ENCODE results near the gene POFUT2.
A peak's percentile ranks its signal among the peaks of the same experiment; 100 is the strongest.

Gene POFUT2, protein sequence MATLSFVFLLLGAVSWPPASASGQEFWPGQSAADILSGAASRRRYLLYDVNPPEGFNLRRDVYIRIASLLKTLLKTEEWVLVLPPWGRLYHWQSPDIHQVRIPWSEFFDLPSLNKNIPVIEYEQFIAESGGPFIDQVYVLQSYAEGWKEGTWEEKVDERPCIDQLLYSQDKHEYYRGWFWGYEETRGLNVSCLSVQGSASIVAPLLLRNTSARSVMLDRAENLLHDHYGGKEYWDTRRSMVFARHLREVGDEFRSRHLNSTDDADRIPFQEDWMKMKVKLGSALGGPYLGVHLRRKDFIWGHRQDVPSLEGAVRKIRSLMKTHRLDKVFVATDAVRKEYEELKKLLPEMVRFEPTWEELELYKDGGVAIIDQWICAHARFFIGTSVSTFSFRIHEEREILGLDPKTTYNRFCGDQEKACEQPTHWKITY

GRCh38 chr21:45287438-45288391 is at the start of gene POFUT2:
Gene POFUT2, minus strand, starts transcription at chr21:45287895. Its CDS starts 24 bp downstream, at chr21:45287871.
- DNase-seq (ENCODE audit: low read depth in 2 of 2), result peak; percentile 86 to 88

DNA sequence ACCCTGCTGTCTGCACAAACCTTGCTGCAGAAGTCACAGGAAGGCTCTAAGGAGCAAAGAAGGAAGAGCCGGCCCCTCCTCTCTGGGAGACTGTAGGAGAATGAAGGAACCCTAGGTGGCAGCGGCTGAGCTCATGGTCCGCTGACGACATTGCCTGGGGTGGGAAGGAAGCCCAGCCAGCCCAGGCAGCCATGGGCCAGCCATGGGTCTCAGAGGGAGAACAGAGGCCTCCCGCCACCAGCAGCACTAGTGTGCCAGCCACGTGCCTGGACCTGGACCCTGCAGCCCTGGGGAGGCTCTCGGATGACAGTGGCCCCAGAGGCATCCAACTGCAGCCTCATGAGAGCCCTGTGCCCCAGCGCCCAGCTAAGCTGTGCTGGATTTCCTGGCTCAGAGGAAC is 49.2 kb upstream of the POFUT2 start:
- no peak for DNase-seq (ENCODE audit: low read depth in 2 of 2)

DNA sequence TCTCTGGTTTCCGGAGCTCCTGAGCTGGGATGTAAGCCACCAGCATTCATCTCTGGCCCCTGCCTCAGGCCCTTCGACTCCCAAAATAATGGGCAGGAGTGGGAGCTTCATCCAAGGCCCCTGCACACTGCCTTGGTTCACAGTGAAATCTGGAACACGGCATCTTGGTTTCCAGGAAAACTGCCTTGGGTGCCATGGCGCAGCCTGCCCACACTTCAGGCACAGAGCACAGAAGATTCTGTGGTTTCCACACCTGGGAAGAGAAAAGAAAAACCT is 48.8 kb upstream of the POFUT2 start:
- DNase-seq (ENCODE audit: low read depth in 2 of 2), result no peak

DNA sequence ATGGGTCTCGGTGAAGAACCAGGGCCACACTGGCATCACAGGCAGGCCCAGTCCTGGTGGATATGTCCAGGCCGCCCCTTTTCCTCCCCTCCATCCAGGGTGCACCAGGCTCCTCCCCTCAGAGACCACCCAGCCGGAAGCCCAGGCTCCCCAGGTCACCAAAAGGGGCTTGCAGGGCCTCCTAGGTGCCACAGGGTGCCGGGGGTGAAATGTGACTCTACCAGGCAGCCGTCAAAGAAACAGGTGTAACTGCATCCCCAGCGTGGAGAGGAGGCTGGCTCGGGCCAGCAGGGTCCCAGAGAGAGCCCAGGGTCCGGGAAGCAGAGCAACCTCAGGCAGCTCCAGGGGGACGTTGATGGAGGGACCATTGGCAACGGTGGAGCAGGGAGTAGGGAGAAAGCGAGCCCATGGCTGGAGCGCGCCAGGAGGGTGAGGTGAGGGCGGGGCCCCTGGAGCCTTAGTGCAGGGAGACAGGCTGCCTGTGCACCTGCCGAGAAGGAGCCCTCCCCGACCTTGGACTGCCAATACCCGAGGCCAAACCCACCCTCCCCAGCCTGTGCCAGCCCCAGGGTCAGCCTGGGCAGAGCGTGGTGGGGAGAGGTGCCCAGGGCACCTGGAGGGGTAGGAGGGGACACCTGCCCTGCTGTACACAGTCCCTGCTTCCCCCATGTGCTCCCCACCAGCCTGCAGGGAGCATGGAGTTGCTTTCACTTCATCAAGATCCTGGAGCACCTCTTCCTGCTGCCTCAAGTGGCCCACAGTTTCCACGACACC is 48.3 kb upstream of the POFUT2 start:
- DNase-seq (ENCODE audit: low read depth in 2 of 2), result no peak

- DNase-seq (ENCODE audit: low read depth in 2 of 2), result no peak
Measured at GRCh38 chr21:45335151-45335760, 47.6 kb upstream of the POFUT2 start.

DNA sequence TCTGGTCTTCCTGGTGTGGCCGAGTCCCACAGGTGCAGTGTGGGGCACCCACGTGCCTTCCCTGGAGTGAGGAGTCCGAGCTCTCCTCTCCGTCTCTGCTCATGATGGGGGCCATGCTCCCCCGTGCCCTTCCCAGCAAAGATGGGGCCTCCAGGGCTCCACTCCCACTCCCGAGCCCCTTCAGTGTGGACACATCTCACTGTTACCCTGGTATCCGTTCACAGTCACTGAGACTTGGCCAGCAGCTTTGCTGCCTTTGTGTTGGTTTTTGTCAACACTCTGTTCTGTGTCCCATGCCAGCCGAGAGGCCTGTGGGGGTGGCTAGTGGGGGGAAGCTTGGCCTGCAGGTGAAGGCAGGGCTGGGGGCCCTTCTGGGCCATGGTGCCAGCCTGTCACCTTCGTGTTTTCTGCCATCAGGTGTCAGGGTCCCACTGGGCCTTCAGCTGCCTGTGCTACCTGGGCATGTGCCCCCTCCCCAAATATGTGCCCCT is 46.9 kb upstream of the POFUT2 start:
- no peak for DNase-seq (ENCODE audit: low read depth in 2 of 2)

GRCh38 chr21:45334134-45334533 is 46.4 kb upstream of the POFUT2 start:
- DNase-seq (ENCODE audit: low read depth in 2 of 2), result no peak

- DNase-seq (ENCODE audit: low read depth in 2 of 2), result peak in 1 of 2 experiments; percentile 46
Measured at GRCh38 chr21:45333583-45334121, 46.0 kb upstream of the POFUT2 start.

GRCh38 chr21:45332981-45333582 is 45.4 kb upstream of the POFUT2 start:
- DNase-seq (ENCODE audit: low read depth in 2 of 2), result no peak

DNA sequence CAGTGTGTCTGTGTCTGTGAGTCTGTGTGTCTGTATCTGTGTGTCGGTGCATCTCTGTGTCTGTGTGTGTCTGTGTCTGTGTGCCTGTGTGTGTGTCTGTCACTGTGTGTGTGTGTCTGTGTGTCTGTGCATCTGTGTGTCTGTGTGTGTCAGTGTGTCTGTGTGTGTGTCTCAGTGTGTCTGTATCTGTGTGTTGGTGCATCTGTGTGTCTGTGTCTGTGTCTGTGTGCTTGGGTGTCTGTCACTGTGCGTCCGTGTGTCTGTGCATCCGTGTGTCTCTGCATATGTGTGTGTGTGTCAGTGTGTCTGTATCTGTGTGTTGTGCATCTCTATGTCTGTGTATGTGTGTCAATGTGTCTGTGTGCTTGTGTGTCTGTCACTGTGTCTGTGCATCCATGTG is 44.7 kb upstream of the POFUT2 start:
- DNase-seq (ENCODE audit: low read depth in 2 of 2), result no peak

DNA sequence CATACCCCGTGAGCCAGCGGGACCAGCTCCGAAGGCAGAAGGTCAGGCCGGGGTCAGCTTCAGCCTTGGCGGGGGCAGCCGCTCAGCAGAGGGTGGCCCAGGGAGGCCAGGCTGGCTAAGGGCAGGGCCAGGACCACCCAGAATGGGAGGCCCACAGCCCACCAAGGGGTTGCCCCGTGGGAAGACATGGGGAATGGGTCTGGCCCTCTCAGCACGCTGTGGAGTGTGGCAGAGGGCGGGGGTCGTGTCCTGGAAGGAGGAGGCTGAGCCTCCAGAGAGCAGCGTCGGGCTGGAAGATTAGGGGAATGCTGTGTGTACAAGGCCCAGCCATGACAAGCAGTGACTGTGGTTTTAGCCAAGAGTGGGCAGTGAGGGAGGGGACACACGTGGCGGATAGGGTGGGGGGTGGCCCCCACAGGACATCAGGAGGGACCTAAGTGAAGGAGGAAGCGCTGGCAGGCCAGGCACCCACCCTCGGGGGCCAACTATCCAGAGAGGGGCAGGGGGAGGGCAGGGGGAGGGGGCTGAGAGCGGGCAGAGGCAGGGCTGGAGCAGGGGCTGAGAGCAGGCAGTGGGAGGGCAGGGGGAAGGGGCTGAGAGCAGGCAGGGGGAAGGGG is 43.9 kb upstream of the POFUT2 start:
- no peak for DNase-seq (ENCODE audit: low read depth in 2 of 2)

DNA sequence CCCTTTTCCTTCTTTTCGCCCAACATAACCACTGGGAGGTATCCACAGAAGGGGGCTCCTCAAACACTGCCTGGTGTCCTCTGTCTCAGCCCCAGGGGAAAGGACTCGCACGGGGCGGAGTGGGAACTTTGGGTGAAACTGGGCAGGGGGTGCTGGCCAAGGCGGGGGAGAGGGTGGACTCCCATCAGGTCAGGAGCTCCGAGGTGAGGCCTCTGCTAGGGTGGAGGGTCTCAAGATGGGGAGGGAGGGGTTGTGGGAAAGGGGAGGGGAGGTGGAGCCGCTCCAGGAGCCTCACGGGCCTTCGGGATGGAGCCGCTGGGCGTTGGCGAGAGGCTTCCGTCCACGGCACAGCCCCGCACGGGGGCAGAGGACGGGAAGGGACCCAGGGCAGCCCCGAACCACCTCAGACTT is 43.2 kb upstream of the POFUT2 start:
- DNase-seq (ENCODE audit: low read depth in 2 of 2), result no peak

GRCh38 chr21:45330075-45330781 is 42.5 kb upstream of the POFUT2 start:
- peak; percentile 72 to 74 for DNase-seq (ENCODE audit: low read depth in 2 of 2)

DNA sequence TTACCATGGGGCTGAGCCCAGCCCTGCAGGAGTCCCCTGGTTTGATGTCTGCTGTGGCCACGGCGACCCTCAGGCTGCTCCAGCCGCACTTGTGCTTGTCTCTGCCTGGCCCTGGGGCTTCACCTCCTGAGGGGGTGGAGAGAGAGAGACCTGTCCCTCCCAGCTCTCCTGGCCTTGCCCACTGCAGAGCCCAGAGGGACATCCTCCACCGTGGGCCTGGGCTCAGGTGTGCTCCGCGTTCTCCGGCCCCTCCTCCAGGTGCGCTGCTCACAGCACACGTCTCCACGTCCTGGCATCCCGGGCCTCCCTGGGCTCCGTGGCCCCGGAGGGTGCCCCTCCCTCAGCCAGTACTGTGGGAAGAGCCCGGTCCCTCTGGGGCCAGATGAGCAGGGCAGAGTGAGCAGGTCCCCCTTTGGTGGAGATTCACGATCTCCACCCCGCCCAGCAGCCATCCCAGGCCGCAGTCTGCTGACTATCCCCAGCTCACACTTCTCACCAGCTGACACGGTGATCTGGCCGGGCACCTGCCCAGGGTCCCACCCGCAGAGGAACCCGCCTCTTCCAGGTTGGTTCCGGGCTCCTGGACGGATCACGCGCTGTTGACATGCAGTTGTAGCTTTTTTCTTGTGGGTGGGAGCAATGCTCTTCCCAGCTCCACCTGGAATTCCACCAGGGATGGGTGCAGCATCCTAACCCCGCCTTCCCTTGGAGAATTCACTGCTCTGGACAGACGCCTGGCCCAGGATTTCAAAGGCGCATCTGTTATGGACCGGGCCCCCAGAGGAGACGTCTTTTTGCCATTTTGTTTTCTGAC is 41.8 kb upstream of the POFUT2 start:
- no peak for DNase-seq (ENCODE audit: low read depth in 2 of 2)

- no peak for DNase-seq (ENCODE audit: low read depth in 2 of 2)
Measured at GRCh38 chr21:45328198-45329091, 40.8 kb upstream of the POFUT2 start.

DNA sequence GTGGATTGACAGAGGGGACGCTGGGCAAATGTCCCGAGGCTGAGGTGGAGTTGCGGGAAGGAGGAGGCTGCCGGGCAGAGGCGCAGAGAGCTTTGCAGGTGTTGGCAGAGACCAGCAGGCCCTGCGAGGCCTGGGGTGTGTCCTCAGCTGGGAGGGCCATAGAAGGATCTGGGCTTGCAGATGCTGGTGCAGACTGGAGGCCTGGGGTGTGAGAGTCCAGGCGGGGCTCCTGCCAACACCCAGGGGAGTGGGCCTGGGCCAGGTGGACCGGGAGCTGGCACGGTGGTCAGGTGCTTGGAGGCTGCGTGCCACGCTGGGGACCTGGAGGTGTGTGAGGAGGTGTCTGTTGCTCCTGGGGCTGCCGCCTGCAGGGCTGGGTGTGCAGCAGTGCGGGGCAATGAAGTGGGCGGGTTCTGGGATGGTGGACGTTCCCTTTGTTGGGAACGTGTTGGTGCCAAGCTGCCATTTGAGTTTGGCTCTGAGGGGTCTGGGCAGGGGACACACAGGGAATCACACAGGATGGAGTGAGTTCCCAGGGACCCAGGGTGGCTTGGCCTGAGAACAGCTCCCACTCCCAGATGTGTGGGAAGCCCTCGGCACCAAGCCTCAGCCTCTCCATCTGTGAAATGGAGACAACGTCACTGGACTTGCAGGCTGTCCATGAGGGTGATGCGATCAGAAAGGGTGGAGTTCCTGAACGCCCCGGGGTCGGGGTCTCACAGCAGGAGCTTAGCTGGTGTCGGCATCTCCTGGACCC is 39.9 kb upstream of the POFUT2 start:
- no peak for DNase-seq (ENCODE audit: low read depth in 2 of 2)

DNA sequence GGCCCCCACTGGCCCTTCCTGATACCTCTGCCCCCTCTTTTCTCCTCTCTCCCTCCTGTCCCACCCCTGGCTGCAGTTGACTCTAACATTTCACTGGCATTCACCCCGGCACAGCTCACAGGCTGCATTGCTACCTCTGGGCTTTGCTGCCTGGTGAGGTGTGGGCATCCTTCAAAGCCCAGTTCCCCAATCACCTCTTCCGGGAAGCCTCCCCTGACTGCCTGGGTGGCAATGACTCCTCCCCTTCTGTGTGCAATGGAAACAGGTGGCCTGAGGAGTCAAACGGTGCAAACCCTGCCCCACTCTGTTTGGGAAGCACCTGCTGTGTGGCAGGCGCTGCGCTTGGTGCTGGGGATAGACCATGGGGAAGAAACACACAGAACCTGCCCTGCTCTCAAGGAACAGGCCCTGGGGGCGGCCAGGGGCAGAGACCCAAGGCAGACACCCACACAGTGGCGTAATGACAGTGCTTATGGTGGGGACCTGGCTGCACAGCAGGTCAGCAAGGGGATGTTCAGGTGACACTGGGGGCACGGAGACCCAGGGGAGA is 39.3 kb upstream of the POFUT2 start:
- no peak for DNase-seq (ENCODE audit: low read depth in 2 of 2)
